ENCODE results near the gene METTL25.
"Not testable (repeated sequence)": the region's sequence is repeated elsewhere in the genome, so short reads cannot be mapped to it uniquely, and the experiment has no call there.

Gene METTL25

GRCh38 chr12:82358200-82359114 is at the start of gene METTL25, which contains the start of gene CCDC59:
Gene METTL25 (plus strand): TSS chr12:82358529. CDS start chr12:82358566, 37 bp downstream.
Gene CCDC59 (minus strand): TSS chr12:82358387. CDS start chr12:82358376, 11 bp downstream.
- DNase-seq (ENCODE audit: low read depth in 2 of 2) = peak; percentile 93 to 95

- DNase-seq (ENCODE audit: low read depth in 2 of 2) = no peak
These were observed 43.9 kb upstream of the METTL25 start for GRCh38 chr12:82314406-82314892.

- DNase-seq (ENCODE audit: low read depth in 2 of 2) = no peak
These were observed 39.1 kb upstream of the METTL25 start for GRCh38 chr12:82319276-82319675.

- no peak for DNase-seq (ENCODE audit: low read depth in 2 of 2)
These were observed 32.6 kb upstream of the METTL25 start for GRCh38 chr12:82325540-82326336.

DNA sequence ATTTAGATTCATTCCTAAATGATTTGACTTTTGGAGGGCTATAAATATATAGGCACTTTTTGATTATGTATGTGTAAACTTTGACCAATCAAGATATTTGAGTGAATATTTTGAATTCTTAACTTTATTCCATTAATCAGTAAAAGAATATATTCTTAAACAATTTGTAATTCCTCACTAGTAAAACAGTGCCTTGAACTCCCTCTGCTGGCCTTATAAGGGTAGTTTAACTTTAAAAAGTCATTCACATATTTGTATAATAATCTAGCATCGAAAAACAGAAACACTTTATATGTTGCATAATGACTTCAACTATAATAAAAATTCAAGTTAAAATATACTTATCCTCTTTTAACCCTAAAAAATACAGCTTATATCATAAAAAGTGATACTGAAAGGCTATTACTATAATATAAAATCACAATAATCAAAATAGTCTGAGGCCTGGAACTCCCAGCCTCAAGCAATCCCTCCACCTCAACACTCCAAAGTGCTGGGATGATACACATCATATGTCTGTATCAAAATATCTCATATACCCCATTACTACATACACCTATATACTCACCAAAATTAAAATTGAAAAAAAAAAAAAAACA is 31.3 kb upstream of the METTL25 start:
- DNase-seq (ENCODE audit: low read depth in 2 of 2) = no peak

DNA sequence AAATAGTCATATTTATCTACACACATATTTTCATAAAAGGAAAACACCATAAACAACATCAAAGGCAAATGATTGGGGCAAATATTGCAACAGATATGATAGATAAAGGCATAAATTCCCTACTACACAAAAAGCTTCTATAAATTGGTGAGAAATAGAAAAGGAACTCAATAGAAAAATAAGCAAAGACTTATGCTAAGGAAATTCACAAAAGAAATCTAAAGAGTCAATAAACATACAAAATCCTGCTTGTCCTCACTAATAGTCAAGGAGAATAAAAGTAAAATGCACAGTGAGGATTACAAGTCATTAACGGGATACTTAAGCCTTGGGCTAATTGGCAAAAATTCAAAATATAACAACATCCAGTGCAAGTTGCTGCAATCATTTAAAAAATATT is 30.5 kb upstream of the METTL25 start:
- DNase-seq (ENCODE audit: low read depth in 2 of 2) = no peak

DNA sequence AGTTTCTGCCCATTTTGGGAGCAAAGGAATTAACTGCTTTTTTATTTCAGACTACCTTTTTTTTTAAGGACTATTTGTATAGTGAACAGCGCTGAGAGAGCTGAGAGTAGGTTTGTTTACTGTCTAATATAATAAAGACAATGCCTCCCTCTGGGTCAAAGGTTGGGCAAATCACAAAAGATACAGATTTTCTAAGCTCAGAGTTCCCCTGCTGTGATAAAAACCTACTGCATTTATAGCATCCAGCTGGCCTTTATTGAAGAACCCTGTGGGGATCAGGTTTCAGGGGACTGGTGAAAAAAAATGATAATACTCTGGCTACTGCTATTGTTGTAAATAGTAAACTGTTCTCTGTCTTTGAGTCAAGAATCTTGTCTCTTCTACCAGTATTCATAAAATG is 28.8 kb upstream of the METTL25 start:
- DNase-seq (ENCODE audit: low read depth in 2 of 2) = no peak

DNA sequence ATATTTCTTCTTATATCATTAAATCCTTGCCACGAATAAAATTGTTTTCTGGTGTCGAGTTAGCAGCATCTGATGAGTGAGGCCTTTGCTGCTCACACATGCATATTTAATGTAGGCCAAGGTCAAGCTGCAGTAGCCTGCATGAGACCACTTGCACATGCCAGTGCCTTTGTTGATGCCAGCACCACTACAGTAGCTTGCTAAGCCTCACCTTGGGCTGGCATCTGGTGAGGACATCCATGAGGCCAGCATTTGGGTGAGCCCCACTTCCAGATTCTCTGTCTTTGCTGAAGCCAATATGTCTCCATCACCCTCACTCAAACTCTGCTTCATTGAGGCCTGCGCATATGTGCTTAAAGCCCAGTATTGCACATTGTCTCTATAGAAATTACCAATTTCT is 8.2 kb upstream of the METTL25 start:
- DNase-seq (ENCODE audit: low read depth in 2 of 2) = no peak

- no peak for DNase-seq (ENCODE audit: low read depth in 2 of 2)
These were observed 6.9 kb upstream of the METTL25 start for GRCh38 chr12:82351390-82351789.

GRCh38 chr12:82357340-82357739 is 989 bp upstream of the METTL25 start:
- DNase-seq (ENCODE audit: low read depth in 2 of 2) = no peak

GRCh38 chr12:82357845-82358199 is 507 bp upstream of the METTL25 start:
- DNase-seq (ENCODE audit: low read depth in 2 of 2) = no peak

DNA sequence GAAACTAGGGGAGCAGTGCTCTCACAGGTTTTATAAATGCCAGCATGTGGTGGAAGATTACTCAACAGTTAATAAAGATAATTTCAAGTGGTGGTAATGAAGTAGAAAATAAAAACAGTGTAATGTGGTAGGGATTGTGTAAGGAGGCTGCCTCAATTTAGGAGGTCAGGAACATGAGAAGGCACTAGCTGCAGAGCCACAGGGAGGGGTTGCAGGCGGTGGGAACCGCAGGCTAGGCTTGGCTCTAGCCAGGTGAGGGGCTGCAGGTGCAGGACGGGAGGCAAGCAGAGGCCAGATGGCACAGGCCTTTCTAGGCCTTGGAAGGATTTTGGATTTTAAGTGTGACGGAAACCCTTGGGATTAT is 768 bp downstream of the METTL25 start:
- no peak for DNase-seq (ENCODE audit: low read depth in 2 of 2)

- not testable (repeated sequence) for DNase-seq (ENCODE audit: low read depth in 2 of 2)
These were observed 2.5 kb downstream of the METTL25 start for GRCh38 chr12:82360834-82361233.

DNA sequence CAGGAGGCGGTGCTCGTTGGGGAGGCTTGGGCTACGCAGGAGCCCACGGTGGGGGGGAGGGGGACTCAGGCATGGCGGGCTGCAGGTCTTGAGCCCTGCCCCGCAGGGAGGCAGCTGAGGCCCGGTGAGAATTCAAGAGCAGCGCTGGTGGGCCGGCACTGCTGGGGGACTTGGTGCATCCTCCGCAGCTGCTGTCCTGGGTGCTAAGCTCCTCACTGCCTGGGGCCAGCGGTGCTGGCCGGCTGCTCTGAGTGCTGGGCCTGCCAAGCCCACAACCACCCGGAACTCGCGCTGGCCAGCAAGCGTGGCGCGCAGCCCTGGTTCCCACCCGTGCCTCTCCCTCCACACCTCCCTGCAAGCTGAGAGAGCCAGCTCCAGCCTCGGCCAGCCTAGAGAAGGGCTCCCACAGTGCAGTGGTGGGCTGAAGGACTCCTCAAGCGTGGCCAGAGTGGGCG is 3.2 kb downstream of the METTL25 start:
- DNase-seq (ENCODE audit: low read depth in 2 of 2) = no peak

DNA sequence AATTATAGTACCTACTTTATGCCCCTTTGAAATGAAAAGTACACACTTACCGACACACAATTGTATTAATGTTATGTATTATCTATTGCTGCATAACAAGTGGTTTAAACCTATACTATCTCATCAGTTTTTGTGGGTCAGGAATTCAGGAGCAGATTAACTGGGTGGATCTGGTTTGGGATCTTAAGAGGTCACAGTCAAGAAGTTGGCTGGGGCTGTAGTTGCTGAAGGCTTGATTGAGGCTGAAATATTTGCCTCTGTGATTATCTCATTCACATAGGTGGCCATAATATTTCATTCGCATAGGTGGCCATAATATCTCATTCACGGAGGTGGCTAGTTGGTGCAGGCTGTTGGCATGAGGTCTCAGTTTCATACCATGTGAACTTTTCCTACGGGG is 5.7 kb downstream of the METTL25 start:
- DNase-seq (ENCODE audit: low read depth in 2 of 2) = no peak

DNA sequence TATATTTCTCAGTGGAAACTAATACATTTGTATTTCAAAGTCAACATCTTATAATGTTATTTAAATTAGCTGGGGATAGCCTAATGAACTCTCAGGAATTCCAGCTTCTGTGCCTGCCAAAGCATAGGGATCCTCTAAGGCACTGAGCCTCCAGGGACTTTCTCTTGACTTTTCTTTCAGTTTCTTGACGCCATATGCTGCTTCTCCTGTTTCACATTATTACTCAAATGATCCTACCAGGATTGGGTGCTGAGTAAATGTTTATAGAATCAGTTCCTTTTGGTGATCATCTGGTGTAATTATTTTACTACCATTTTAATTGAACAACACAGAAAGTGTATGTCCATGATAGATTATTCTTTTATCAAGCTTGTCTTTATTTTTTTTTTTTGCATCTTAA is 7.9 kb downstream of the METTL25 start:
- no peak for DNase-seq (ENCODE audit: low read depth in 2 of 2)

- DNase-seq (ENCODE audit: low read depth in 2 of 2) = no peak
These were observed 16.9 kb downstream of the METTL25 start for GRCh38 chr12:82375201-82375600.

- no peak for DNase-seq (ENCODE audit: low read depth in 2 of 2)
These were observed 20.7 kb downstream of the METTL25 start for GRCh38 chr12:82378997-82379396.

GRCh38 chr12:82383930-82384552 is 25.7 kb downstream of the METTL25 start:
- DNase-seq (ENCODE audit: low read depth in 2 of 2) = no peak

- no peak for DNase-seq (ENCODE audit: low read depth in 2 of 2)
These were observed 40.5 kb downstream of the METTL25 start for GRCh38 chr12:82398879-82399278.

DNA sequence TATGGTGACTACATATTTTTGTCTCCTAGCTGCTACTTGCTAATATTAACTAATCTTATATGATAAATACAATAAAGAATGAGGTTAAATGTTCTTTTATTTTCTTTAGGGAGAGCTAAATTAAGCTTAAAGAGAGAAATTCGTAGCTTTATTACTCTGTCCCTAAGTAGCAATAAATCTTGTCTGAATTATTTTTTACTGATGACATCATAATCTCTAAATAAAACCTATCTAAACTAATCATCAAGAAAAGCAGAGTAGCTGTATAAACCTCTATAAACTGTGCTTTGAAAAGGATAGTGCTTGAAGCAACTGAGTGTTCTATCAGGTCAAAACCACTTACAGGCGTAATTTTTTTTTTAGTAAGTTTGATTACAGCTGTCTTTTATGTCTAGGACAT is 42.5 kb downstream of the METTL25 start:
- DNase-seq (ENCODE audit: low read depth in 2 of 2) = no peak

DNA sequence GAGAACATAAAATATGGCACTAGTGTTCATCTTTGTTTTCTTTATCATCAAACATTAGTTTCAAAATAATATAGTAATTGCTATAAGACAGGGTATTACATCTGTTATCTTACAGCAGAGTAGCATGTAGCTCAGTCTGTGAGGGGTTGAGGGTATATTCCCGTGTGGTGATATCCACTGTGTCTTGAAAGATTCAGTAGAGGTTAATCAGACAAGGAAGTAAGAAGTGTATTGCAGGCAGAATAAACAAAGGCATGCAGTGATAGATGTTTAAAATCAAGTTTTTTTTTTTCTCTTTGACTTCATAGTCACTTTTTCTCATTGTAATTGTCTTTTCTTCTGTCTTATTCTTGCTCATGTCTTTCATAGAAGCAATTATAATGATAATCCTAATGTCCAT is 48.3 kb downstream of the METTL25 start:
- DNase-seq (ENCODE audit: low read depth in 2 of 2) = no peak

Data from stimulated activated CD4-positive, alpha-beta T cell treated with anti-CD3 and anti-CD28 coated beads, Interleukin-15, amount 100 ng/mL, for 48 hours (primary cell).